HEK293 (cell line): ENCODE data around the gene RPUSD4.

ENCODE experiments used
- CTCF ChIA-PET: fragments of 350-600 bp; formaldehyde crosslinking; extraction: SDS; loops from one replicate; lab custom pipeline; 2021; ENCODE audit warnings: antibody characterized with exemption; lab: Yijun Ruan, JAX
- POLR2A ChIA-PET: fragments of 300-600 bp; formaldehyde crosslinking; extraction: SDS; loops from one replicate; lab custom pipeline; 2020; ENCODE audit warnings: antibody characterized with exemption, inconsistent platforms; lab: Yijun Ruan, JAX
- H3K27ac ChIP-seq: fragments of 200-500 bp; sonication (Bioruptor generic); 2 replicates; pipeline ENCODE4 v1.5.1; 2014; ENCODE audit warnings: low read depth, low read length, control low read depth, inconsistent platforms; ENCODE audit errors: extremely low read depth
- H3K36me3 ChIP-seq, 2 experiments: fragments of 200-500 bp in 1 of 2; sonication (Bioruptor generic) in 1 of 2; 1 replicate in 1 of 2; 2 replicates in 1 of 2; pipeline ENCODE4 v1.5.1; 2014 to 2017; ENCODE audit warnings: inconsistent platforms in 2 of 2, low read length in 2 of 2; ENCODE audit not compliant: control insufficient read depth in 2 of 2, insufficient read depth in 1 of 2
- H3K4me1 ChIP-seq: fragments of 200-500 bp; sonication (Bioruptor generic); 2 replicates; pipeline ENCODE4 v1.5.1; 2014; ENCODE audit warnings: mild to moderate bottlenecking, low read length, inconsistent platforms; ENCODE audit not compliant: control insufficient read depth, insufficient read depth
- H3K4me3 ChIP-seq: 2 replicates; pipeline ENCODE4 v1.5.1; 2011; ENCODE audit warnings: low read depth, mild to moderate bottlenecking, control low read depth, low read length, moderate library complexity
- H3K9me3 ChIP-seq: fragments of 200-500 bp; sonication (Bioruptor generic); 2 replicates; pipeline ENCODE4 v1.5.1; 2014; ENCODE audit warnings: low read depth, low read length, inconsistent platforms; ENCODE audit not compliant: control insufficient read depth, insufficient read depth
- BCL11A ChIP-seq: fragments of 450-650 bp; formaldehyde crosslinking; IDR thresholded peaks from 2 replicates; pipeline ENCODE4 v1.5.1; 2016; ENCODE audit warnings: low read depth, missing biosample characterization, missing genetic modification characterization
- HOXC10 ChIP-seq: sonication (generic); formaldehyde crosslinking; IDR thresholded peaks from 2 replicates; pipeline ENCODE4 v1.8.1; 2023; ENCODE audit warnings: mild to moderate bottlenecking, missing genetic modification reagents
- MZF1 ChIP-seq: fragments of 450-650 bp; formaldehyde crosslinking; IDR thresholded peaks from 2 replicates; pipeline ENCODE4 v1.5.1; 2017; ENCODE audit warnings: missing biosample characterization, missing genetic modification characterization, borderline replicate concordance
- OSR2 ChIP-seq: fragments of 450-650 bp; formaldehyde crosslinking; IDR thresholded peaks from 2 replicates; pipeline ENCODE4 v1.5.1; 2016; ENCODE audit warnings: missing biosample characterization, missing genetic modification characterization
- PRDM4 ChIP-seq: fragments of 450-650 bp; formaldehyde crosslinking; IDR thresholded peaks from 2 replicates; pipeline ENCODE4 v1.5.1; 2017; ENCODE audit warnings: missing biosample characterization, missing genetic modification characterization
- PRDM6 ChIP-seq: fragments of 450-650 bp; formaldehyde crosslinking; IDR thresholded peaks from 2 replicates; pipeline ENCODE4 v1.5.1; 2017; ENCODE audit warnings: missing biosample characterization, missing genetic modification characterization
- SCRT1 ChIP-seq: fragments of 450-650 bp; formaldehyde crosslinking; IDR thresholded peaks from 2 replicates; pipeline ENCODE4 v1.5.1; 2016; ENCODE audit warnings: missing biosample characterization, missing genetic modification characterization, borderline replicate concordance
- SCRT2 ChIP-seq: fragments of 450-650 bp; formaldehyde crosslinking; IDR thresholded peaks from 2 replicates; pipeline ENCODE4 v1.5.1; 2016; ENCODE audit warnings: missing biosample characterization, missing genetic modification characterization
- WT1 ChIP-seq: fragments of 450-650 bp; formaldehyde crosslinking; IDR thresholded peaks from 2 replicates; pipeline ENCODE4 v1.5.1; 2016; ENCODE audit warnings: missing biosample characterization, missing genetic modification characterization
- YY2 ChIP-seq: fragments of 450-650 bp; formaldehyde crosslinking; IDR thresholded peaks from 2 replicates; pipeline ENCODE4 v1.5.1; 2016; ENCODE audit warnings: missing biosample characterization, missing genetic modification characterization
- ZBTB8A ChIP-seq: fragments of 450-650 bp; formaldehyde crosslinking; IDR thresholded peaks from 2 replicates; pipeline ENCODE4 v1.5.1; 2016; ENCODE audit warnings: missing biosample characterization, missing genetic modification characterization
- ZIC2 ChIP-seq: fragments of 450-650 bp; formaldehyde crosslinking; IDR thresholded peaks from 2 replicates; pipeline ENCODE4 v1.5.1; 2016; ENCODE audit warnings: missing biosample characterization, missing genetic modification characterization
- ZNF175 ChIP-seq: fragments of 450-650 bp; formaldehyde crosslinking; IDR thresholded peaks from 2 replicates; pipeline ENCODE4 v1.5.1; 2016; ENCODE audit warnings: missing biosample characterization, missing genetic modification characterization
- ZNF202 ChIP-seq: fragments of 450-650 bp; formaldehyde crosslinking; IDR thresholded peaks from 2 replicates; pipeline ENCODE4 v1.5.1; 2016; ENCODE audit warnings: missing biosample characterization, missing genetic modification characterization, borderline replicate concordance
- ZNF24 ChIP-seq: fragments of 450-650 bp; formaldehyde crosslinking; IDR thresholded peaks from 2 replicates; pipeline ENCODE4 v1.5.1; 2016; ENCODE audit warnings: missing biosample characterization, missing genetic modification characterization
- ZNF341 ChIP-seq: fragments of 450-650 bp; formaldehyde crosslinking; IDR thresholded peaks from 2 replicates; pipeline ENCODE4; 2016; ENCODE audit warnings: low read depth, missing biosample characterization, missing genetic modification characterization
- ZNF423 ChIP-seq: fragments of 450-650 bp; formaldehyde crosslinking; IDR thresholded peaks from 2 replicates; pipeline ENCODE4 v1.5.1; 2016; ENCODE audit warnings: missing biosample characterization, missing genetic modification characterization
- ZNF510 ChIP-seq: fragments of 450-650 bp; formaldehyde crosslinking; IDR thresholded peaks from 2 replicates; pipeline ENCODE4 v1.5.1; 2018; ENCODE audit warnings: mild to moderate bottlenecking, missing genetic modification characterization, missing biosample characterization; ENCODE audit not compliant: insufficient replicate concordance
- ZNF514 ChIP-seq: fragments of 450-650 bp; formaldehyde crosslinking; IDR thresholded peaks from 2 replicates; pipeline ENCODE4 v1.5.1; 2016; ENCODE audit warnings: missing biosample characterization, missing genetic modification characterization
- ZNF530 ChIP-seq: fragments of 450-650 bp; formaldehyde crosslinking; IDR thresholded peaks from 2 replicates; pipeline ENCODE4 v1.5.1; 2016; ENCODE audit warnings: low read depth, missing biosample characterization, missing genetic modification characterization
- ZNF600 ChIP-seq: fragments of 450-650 bp; formaldehyde crosslinking; IDR thresholded peaks from 2 replicates; pipeline ENCODE4 v1.5.1; 2016; ENCODE audit warnings: missing biosample characterization, missing genetic modification characterization
- ZNF623 ChIP-seq: fragments of 450-650 bp; formaldehyde crosslinking; IDR thresholded peaks from 2 replicates; pipeline ENCODE4 v1.5.1; 2016; ENCODE audit warnings: missing biosample characterization, missing genetic modification characterization
- ZNF629 ChIP-seq: fragments of 450-650 bp; formaldehyde crosslinking; IDR thresholded peaks from 2 replicates; pipeline ENCODE4 v1.5.1; 2017; ENCODE audit warnings: missing biosample characterization, missing genetic modification characterization
- ZNF639 ChIP-seq: fragments of 450-650 bp; formaldehyde crosslinking; IDR thresholded peaks from 2 replicates; pipeline ENCODE4 v1.5.1; 2016; ENCODE audit warnings: missing biosample characterization, missing genetic modification characterization
- ZNF76 ChIP-seq: fragments of 450-650 bp; formaldehyde crosslinking; IDR thresholded peaks from 2 replicates; pipeline ENCODE4; 2016; ENCODE audit warnings: low read depth, missing biosample characterization, missing genetic modification characterization, borderline replicate concordance
- ZNF776 ChIP-seq: fragments of 450-650 bp; formaldehyde crosslinking; IDR thresholded peaks from 2 replicates; pipeline ENCODE4 v1.5.0; 2017; ENCODE audit warnings: missing biosample characterization, missing genetic modification characterization, borderline replicate concordance
- ZNF843 ChIP-seq: fragments of 450-650 bp; formaldehyde crosslinking; IDR thresholded peaks from 2 replicates; pipeline ENCODE4 v1.5.1; 2016; ENCODE audit warnings: missing biosample characterization, missing genetic modification characterization
- ZSCAN16 ChIP-seq: fragments of 450-650 bp; formaldehyde crosslinking; IDR thresholded peaks from 2 replicates; pipeline ENCODE4 v1.5.1; 2016; ENCODE audit warnings: missing biosample characterization, missing genetic modification characterization

The RPUSD4 gene

GRCh38 chr11:126155402-126156187 is 55.9 kb downstream of the RPUSD4 start (continued):
- TF ChIP-seq ZNF623 (tag by site-specific recombination) (no peak), ZNF514 (tag by site-specific recombination) (no peak)
- TF ChIP-seq, all 188 proteins: peak for 0

GRCh38 chr11:126154691-126155090 is 56.8 kb downstream of the RPUSD4 start:
- ChIA-PET CTCF (interaction anchor here (0.7 kb wide), 1 partner anchor 595 kb away, joined by 3 read pairs; no protein-coding TSS in a partner anchor), POLR2A (interaction anchor here (0.7 to 1.5 kb wide), 2 partner anchors 14 to 15 kb away, joined by 3 to 8 read pairs; no protein-coding TSS in a partner anchor)
- no peak overlapping the region for H3K27ac ChIP-seq
- H3K4me1 ChIP-seq: peaks cover 6% of the 10 kb centered on the region
- peak; percentile 46 for TF ChIP-seq ZNF341 (tag by site-specific recombination)
- TF ChIP-seq SCRT2 (tag by site-specific recombination): no peak
- no peaks in the 10 kb centered on the region for H3K9me3 ChIP-seq
- H3K36me3 ChIP-seq: no peaks in the 10 kb centered on the region
- no peak overlapping the region for H3K4me3 ChIP-seq

- no peak overlapping the region for H3K27ac ChIP-seq
- CTCF ChIA-PET: interaction anchor here (0.9 to 1.9 kb wide), 4 partner anchors 15 to 92 kb away, joined by 3 to 7 read pairs (median 4); no protein-coding TSS in a partner anchor
- TF ChIP-seq ZNF423 (tag by site-specific recombination) (peak; percentile 70; the same call in 1 of the 2 replicates), PRDM6 (tag by site-specific recombination) (peak; percentile 69; the same call in 1 of the 2 replicates), ZNF175 (tag by site-specific recombination) (no peak), ZIC2 (tag by site-specific recombination) (peak; percentile 93), PRDM4 (tag by site-specific recombination) (peak; percentile 80), BCL11A (tag by site-specific recombination) (peak; percentile 83; the same call in 1 of the 2 replicates), ZNF24 (tag by site-specific recombination) (peak; percentile 91), WT1 (tag by site-specific recombination) (peak; percentile 79), OSR2 (tag by site-specific recombination) (peak; percentile 91), ZNF639 (tag by site-specific recombination) (peak; percentile 90), HOXC10 (no peak), ZNF600 (tag by site-specific recombination) (no peak), ZBTB8A (peak; percentile 70), ZSCAN16 (no peak), ZNF629 (tag by site-specific recombination) (peak; percentile 95), ZNF202 (tag by site-specific recombination) (no peak), SCRT1 (tag by site-specific recombination) (no peak), ZNF776 (tag by site-specific recombination) (0 out of 2 replicates have a peak, but pooled peaks have one; percentile 17), YY2 (tag by site-specific recombination) (no peak), ZNF76 (tag by site-specific recombination) (no peak), ZNF530 (no peak), ZNF510 (tag by site-specific recombination) (peak; percentile 17), MZF1 (tag by site-specific recombination) (0 out of 2 replicates have a peak, but pooled peaks have one; percentile 32), ZNF843 (tag by site-specific recombination) (peak; percentile 92)
Observed at GRCh38 chr11:126153972-126154371, 57.5 kb downstream of the RPUSD4 start.

More at GRCh38 chr11:126153972-126154371, 57.5 kb downstream of the RPUSD4 start:
- H3K4me1 ChIP-seq: peaks cover 8% of the 10 kb centered on the region
- POLR2A ChIA-PET: interaction anchor here (0.5 to 1.5 kb wide), 2 partner anchors 15 to 85 kb away, joined by 3 to 8 read pairs; no protein-coding TSS in a partner anchor
- H3K4me3 ChIP-seq: no peak overlapping the region
- no peaks in the 10 kb centered on the region for H3K36me3 ChIP-seq
- no peaks in the 10 kb centered on the region for H3K9me3 ChIP-seq
